Gastroesophageal sphincter (tissue), 3 donors: Measurements from ENCODE around the gene RRBP1.

Source experiments
- CTCF ChIP-seq, 4 experiments: fragments of 200-600 bp in 2 of 4; fragments of 450-650 bp in 2 of 4; sonication (generic) in 1 of 4; IDR thresholded peaks; one replicate each; pipeline ENCODE4 v1.5.1; 2017 to 2019; ENCODE audit warnings: antibody characterized with exemption in 4 of 4, mild to moderate bottlenecking in 2 of 4, moderate library complexity in 2 of 4
- EP300 ChIP-seq: sonication (generic); formaldehyde crosslinking; IDR thresholded peaks from one replicate; pipeline ENCODE4 v1.6.1; 2017; ENCODE audit warnings: antibody characterized with exemption, mild to moderate bottlenecking
- POLR2A ChIP-seq, 2 donors: fragments of 450-650 bp; IDR thresholded peaks; one replicate each; pipeline ENCODE4 v1.6.1; 2017; ENCODE audit warnings: antibody characterized with exemption in 2 of 2, mild to moderate bottlenecking in 2 of 2, moderate library complexity in 1 of 2
- POLR2AphosphoS5 ChIP-seq: sonication (generic); formaldehyde crosslinking; IDR thresholded peaks from one replicate; pipeline ENCODE4 v1.6.1; 2017; ENCODE audit warnings: antibody characterized with exemption

- no peak for TF ChIP-seq POLR2A (IDR thresholded peaks at IDR 0.05)
- TF ChIP-seq CTCF (IDR thresholded peaks at IDR 0.05), result no peak
- TF ChIP-seq POLR2AphosphoS5, result no peak
- no peak for TF ChIP-seq EP300
These were observed 8.1 kb upstream of the RRBP1 start for GRCh38 chr20:17690144-17690543.
